Astrocyte (in vitro differentiated cells and primary cell): ENCODE results near the gene TBL1XR1. TPM values are rescaled to one million over a fixed set of nuclear protein-coding genes. Genes with fewer than 3 reads are reported as not detected.

Experiments
- DNase-seq: peaks from one replicate; pipeline ENCODE4 v3.0.0-alpha.2; 2010; ENCODE audit warnings: low read depth
- FAIRE-seq: peaks from 2 replicates; lab custom pipeline; 2011; peaks lifted over from hg19 to GRCh38; lab: Jason Lieb, UNC
- H2AFZ ChIP-seq: 2 replicates; pipeline ENCODE4 v1.6.0; 2012; ENCODE audit warnings: low read depth, low read length, inconsistent platforms
- H3K27ac ChIP-seq: 2 replicates; pipeline ENCODE4 v1.5.1; 2011; ENCODE audit warnings: low read depth, low read length, inconsistent platforms
- H3K27me3 ChIP-seq: 2 replicates; pipeline ENCODE4 v1.6.0; 2011; ENCODE audit warnings: low read length, inconsistent platforms; ENCODE audit not compliant: insufficient read depth
- H3K36me3 ChIP-seq: 2 replicates; pipeline ENCODE4 v1.5.1; 2011; ENCODE audit warnings: low read length, inconsistent platforms; ENCODE audit not compliant: insufficient read depth
- H3K4me1 ChIP-seq: 2 replicates; pipeline ENCODE4 v1.5.1; 2011; ENCODE audit warnings: low read length, inconsistent platforms; ENCODE audit not compliant: insufficient read depth
- H3K4me2 ChIP-seq: 2 replicates; pipeline ENCODE4 v1.6.0; 2012; ENCODE audit warnings: low read length, inconsistent platforms
- H3K4me3 ChIP-seq: 2 replicates; pipeline ENCODE4 v1.5.1; 2011; ENCODE audit warnings: low read depth, mild to moderate bottlenecking, low read length, inconsistent platforms; ENCODE audit not compliant: insufficient read depth
- H3K79me2 ChIP-seq: 2 replicates; pipeline ENCODE4 v1.6.0; 2012; ENCODE audit warnings: mild to moderate bottlenecking, low read length, inconsistent platforms; ENCODE audit not compliant: insufficient read depth
- H3K9ac ChIP-seq: 2 replicates; pipeline ENCODE4 v1.6.0; 2012; ENCODE audit warnings: mild to moderate bottlenecking, low read length, inconsistent platforms
- H3K9me3 ChIP-seq: 2 replicates; pipeline ENCODE4 v1.5.1; 2012; ENCODE audit warnings: low read depth, mild to moderate bottlenecking, low read length, inconsistent platforms; ENCODE audit not compliant: insufficient read depth
- H4K20me1 ChIP-seq: 2 replicates; pipeline ENCODE4 v1.6.0; 2012; ENCODE audit warnings: low read length, inconsistent platforms; ENCODE audit not compliant: insufficient read depth
- H3K27ac Mint-ChIP-seq: one replicate; pipeline ENCODE4 v1.8.0; 2021; ENCODE audit warnings: mild to moderate bottlenecking, mixed read lengths; ENCODE audit not compliant: unreplicated experiment
- H3K27me3 Mint-ChIP-seq: one replicate; pipeline ENCODE4 v1.8.0; 2021; ENCODE audit warnings: low read depth, mixed read lengths; ENCODE audit not compliant: unreplicated experiment
- H3K36me3 Mint-ChIP-seq: one replicate; pipeline ENCODE4 v1.8.0; 2021; ENCODE audit warnings: low read depth, mixed read lengths; ENCODE audit not compliant: unreplicated experiment
- H3K4me1 Mint-ChIP-seq: one replicate; pipeline ENCODE4 v1.8.0; 2021; ENCODE audit warnings: low read depth, mixed read lengths; ENCODE audit not compliant: unreplicated experiment
- H3K4me3 Mint-ChIP-seq: one replicate; pipeline ENCODE4 v1.8.0; 2021; ENCODE audit warnings: mild to moderate bottlenecking, moderate library complexity, mixed read lengths; ENCODE audit not compliant: unreplicated experiment
- H3K9me3 Mint-ChIP-seq: one replicate; pipeline ENCODE4 v1.8.0; 2021; ENCODE audit warnings: mild to moderate bottlenecking, mixed read lengths; ENCODE audit not compliant: unreplicated experiment
- CTCF ChIP-seq: IDR thresholded peaks from 2 replicates; pipeline ENCODE4 v1.5.1; 2011; ENCODE audit warnings: low read depth, mild to moderate bottlenecking, inconsistent platforms, low read length, moderate library complexity; ENCODE audit not compliant: insufficient read depth
- EZH2 ChIP-seq: IDR thresholded peaks from 2 replicates; pipeline ENCODE4 v1.6.1; 2012; ENCODE audit warnings: mild to moderate bottlenecking, low read length, inconsistent platforms; ENCODE audit not compliant: insufficient read depth
- total RNA-seq: library from RNA; stranded (reverse); gene quantifications from 2 replicates; pipeline ENCODE4 v1.2.1, GENCODE V29; 2021

The TBL1XR1 gene
- total RNA-seq, 1 donor from 2014 or later, result 140 TPM

GRCh38 chr3:177182352-177182751 is 14.9 kb downstream of the TBL1XR1 start:
- H3K79me2 ChIP-seq, result peaks cover 100% of the 10 kb centered on the region
- Mint-ChIP-seq H3K4me3 (no peak overlapping the region), H3K27me3 (no peaks in the 10 kb centered on the region), H3K36me3 (peaks cover 6% of the 10 kb centered on the region), H3K27ac (no peak overlapping the region), H3K9me3 (no peaks in the 10 kb centered on the region), H3K4me1 (peaks cover 23% of the 10 kb centered on the region)
- no peak overlapping the region for H3K4me2 ChIP-seq
- no peak overlapping the region for H3K27ac ChIP-seq
- H3K27me3 ChIP-seq, result no peaks in the 10 kb centered on the region
- H4K20me1 ChIP-seq, result peaks cover 96% of the 10 kb centered on the region
- H3K36me3 ChIP-seq, result no peaks in the 10 kb centered on the region
- no peak overlapping the region for H3K9ac ChIP-seq
- H3K9me3 ChIP-seq, result no peaks in the 10 kb centered on the region
- H3K4me1 ChIP-seq, result peaks cover 12% of the 10 kb centered on the region
- no peak for DNase-seq
- TF ChIP-seq CTCF, result no peak
- no peak for TF ChIP-seq EZH2
- H3K4me3 ChIP-seq, result no peak overlapping the region
- FAIRE-seq, result no peak
- no peak overlapping the region for H2AFZ ChIP-seq

GRCh38 chr3:177181418-177181817 is 15.9 kb downstream of the TBL1XR1 start:
- Histone ChIP-seq H3K27me3 (no peaks in the 10 kb centered on the region), H3K79me2 (peaks cover 100% of the 10 kb centered on the region), H3K9ac (no peak overlapping the region), H2AFZ (no peak overlapping the region), H3K4me1 (peaks cover 12% of the 10 kb centered on the region), H3K27ac (no peak overlapping the region), H3K4me2 (no peak overlapping the region), H3K36me3 (no peaks in the 10 kb centered on the region), H4K20me1 (peaks cover 96% of the 10 kb centered on the region), H3K9me3 (no peaks in the 10 kb centered on the region), H3K4me3 (no peak overlapping the region)
- no peak overlapping the region for H3K27ac Mint-ChIP-seq
- DNase-seq (no peak), FAIRE-seq (no peak)
- H3K4me1 Mint-ChIP-seq, result peaks cover 23% of the 10 kb centered on the region
- H3K27me3 Mint-ChIP-seq, result no peaks in the 10 kb centered on the region
- no peak overlapping the region for H3K4me3 Mint-ChIP-seq
- no peaks in the 10 kb centered on the region for H3K9me3 Mint-ChIP-seq
- TF ChIP-seq EZH2, result no peak
- TF ChIP-seq CTCF, result no peak
- peaks cover 6% of the 10 kb centered on the region for H3K36me3 Mint-ChIP-seq

GRCh38 chr3:177180506-177180905 is 16.8 kb downstream of the TBL1XR1 start:
- peaks cover 100% of the 10 kb centered on the region for H3K79me2 ChIP-seq
- peaks cover 12% of the 10 kb centered on the region for H3K4me1 ChIP-seq
- no peak overlapping the region for H3K9ac ChIP-seq
- H3K27me3 ChIP-seq, result no peaks in the 10 kb centered on the region
- H3K4me2 ChIP-seq, result no peak overlapping the region
- FAIRE-seq (no peak), DNase-seq (no peak)
- Mint-ChIP-seq H3K27ac (no peak overlapping the region), H3K9me3 (no peaks in the 10 kb centered on the region), H3K4me3 (no peak overlapping the region), H3K36me3 (peaks cover 6% of the 10 kb centered on the region), H3K27me3 (no peaks in the 10 kb centered on the region), H3K4me1 (peaks cover 23% of the 10 kb centered on the region)
- no peak overlapping the region for H3K27ac ChIP-seq
- H3K36me3 ChIP-seq, result no peaks in the 10 kb centered on the region
- H2AFZ ChIP-seq, result no peak overlapping the region
- H3K4me3 ChIP-seq, result no peak overlapping the region
- H4K20me1 ChIP-seq, result peaks cover 89% of the 10 kb centered on the region
- TF ChIP-seq CTCF, result no peak
- no peak for TF ChIP-seq EZH2
- no peaks in the 10 kb centered on the region for H3K9me3 ChIP-seq
